SK-N-SH (cell line): ENCODE measurements around the gene SMAD2. TPM values are rescaled to one million over a fixed set of nuclear protein-coding genes. Genes with fewer than 3 reads are reported as not detected.

Experiments
- CTCF ChIA-PET: fragments of 300-600, 350-600 bp; formaldehyde crosslinking; extraction: SDS; loops from one replicate; lab custom pipeline; 2021; lab: Yijun Ruan, JAX
- POLR2A ChIA-PET: fragments of 350-600 bp; sonication (Branson Sonifier 250); formaldehyde crosslinking; extraction: SDS; loops from one replicate; lab custom pipeline; 2020; ENCODE audit warnings: antibody characterized with exemption, inconsistent platforms; lab: Yijun Ruan, JAX
- DNase-seq: peaks from one replicate; pipeline ENCODE4 v3.0.0; 2012
- H2AFZ ChIP-seq: fragments of 200-600 bp; sonication (generic); 2 replicates; pipeline ENCODE4 v1.8.1; 2016; ENCODE audit warnings: antibody characterized with exemption, mild to moderate bottlenecking, low read depth
- H3F3A ChIP-seq: fragments of 200-600 bp; sonication (generic); replicated peaks from 2 replicates; pipeline ENCODE3; 2016; ENCODE audit warnings: antibody characterized with exemption, mild to moderate bottlenecking; ENCODE audit not compliant: insufficient read depth
- H3K27ac ChIP-seq, 2 experiments: fragments of 200-500 bp in 1 of 2; fragments of 200-600 bp in 1 of 2; sonication (Bioruptor generic) in 1 of 2; sonication (generic), shearing (Covaris generic) in 1 of 2; 2 replicates each; pipeline versions ENCODE4 v1.5.1 to v1.6.1; 2014 to 2016; ENCODE audit warnings: low read depth in 2 of 2, inconsistent platforms in 1 of 2, low read length in 1 of 2, mild to moderate bottlenecking in 1 of 2, mixed read lengths in 1 of 2
- H3K27me3 ChIP-seq: fragments of 200-600 bp; sonication (generic), shearing (Covaris generic); 2 replicates; pipeline ENCODE4 v1.6.1; 2016; ENCODE audit warnings: mixed run types; ENCODE audit not compliant: insufficient read depth
- H3K36me3 ChIP-seq, 2 experiments: fragments of 200-500 bp in 1 of 2; fragments of 200-600 bp in 1 of 2; sonication (Bioruptor generic) in 1 of 2; sonication (generic) in 1 of 2; replicated peaks in 1 of 2; 2 replicates each; pipeline versions ENCODE3 to v1.5.1; 2014 to 2016; ENCODE audit warnings: low read length in 1 of 2, mild to moderate bottlenecking in 1 of 2; ENCODE audit not compliant: insufficient read depth in 2 of 2, control insufficient read depth in 1 of 2
- H3K4me1 ChIP-seq, 2 experiments: fragments of 200-500 bp in 1 of 2; fragments of 200-600 bp in 1 of 2; sonication (Bioruptor generic) in 1 of 2; sonication (generic), shearing (Covaris generic) in 1 of 2; 2 replicates each; pipeline versions ENCODE4 v1.5.1 to v1.6.1; 2014 to 2016; ENCODE audit warnings: low read depth in 1 of 2, low read length in 1 of 2, mixed run types in 1 of 2; ENCODE audit not compliant: insufficient read depth in 2 of 2, control insufficient read depth in 1 of 2
- H3K4me2 ChIP-seq: fragments of 200-600 bp; sonication (generic), shearing (Covaris generic); 2 replicates; pipeline ENCODE4 v1.6.1; 2017; ENCODE audit warnings: mixed run types
- H3K4me3 ChIP-seq, 2 experiments: fragments of 200-500 bp in 1 of 2; fragments of 200-600 bp in 1 of 2; sonication (Bioruptor generic) in 1 of 2; sonication (generic), shearing (Covaris generic) in 1 of 2; 2 replicates each; pipeline versions ENCODE4 v1.5.1 to v1.8.1; 2014 to 2016; ENCODE audit warnings: low read depth in 2 of 2, inconsistent platforms in 1 of 2, low read length in 1 of 2, mild to moderate bottlenecking in 1 of 2, mixed read lengths in 1 of 2, moderate library complexity in 1 of 2
- H3K79me2 ChIP-seq: fragments of 200-600 bp; sonication (generic); 2 replicates; pipeline ENCODE4 v1.8.1; 2017; ENCODE audit warnings: mild to moderate bottlenecking; ENCODE audit not compliant: insufficient read depth
- H3K9ac ChIP-seq: fragments of 200-600 bp; sonication (generic); 2 replicates; pipeline ENCODE4 v1.6.1; 2017; ENCODE audit warnings: mixed run types
- H3K9me2 ChIP-seq: fragments of 200-600 bp; sonication (generic); 2 replicates; pipeline ENCODE4 v1.6.1; 2017; ENCODE audit warnings: mixed run types
- H3K9me3 ChIP-seq: fragments of 200-600 bp; sonication (generic); 2 replicates; pipeline ENCODE4 v1.6.1; 2017; ENCODE audit warnings: mixed run types, mild to moderate bottlenecking, moderate library complexity
- H4K20me1 ChIP-seq: fragments of 200-600 bp; sonication (generic); 2 replicates; pipeline ENCODE4 v1.6.1; 2017; ENCODE audit warnings: mild to moderate bottlenecking, mixed run types; ENCODE audit not compliant: insufficient read depth
- EZH2phosphoT487 ChIP-seq: fragments of 200-600 bp; sonication (generic); IDR thresholded peaks from 2 replicates; pipeline ENCODE4 v1.6.1; 2017; ENCODE audit warnings: low read depth, mixed run types, mild to moderate bottlenecking, antibody characterized with exemption, moderate library complexity, borderline replicate concordance
- FOXJ3 ChIP-seq: sonication (generic); formaldehyde crosslinking; IDR thresholded peaks from 2 replicates; pipeline ENCODE4 v1.5.1; 2020; ENCODE audit warnings: mild to moderate bottlenecking, missing genetic modification reagents
- FOXM1 ChIP-seq: IDR thresholded peaks from 2 replicates; pipeline ENCODE4 v1.4.0; 2012; ENCODE audit warnings: low read depth, mild to moderate bottlenecking
- GABPA ChIP-seq: IDR thresholded peaks from 2 replicates; pipeline ENCODE4 v1.4.0; 2012; ENCODE audit warnings: low read depth, mild to moderate bottlenecking
- GATA2 ChIP-seq: sonication (generic); formaldehyde crosslinking; IDR thresholded peaks from 2 replicates; pipeline ENCODE4 v1.5.0; 2020; ENCODE audit warnings: mild to moderate bottlenecking, missing genetic modification reagents
- MAX ChIP-seq: IDR thresholded peaks from 2 replicates; pipeline ENCODE4 v1.4.0; 2012; ENCODE audit warnings: low read depth
- MEF2A ChIP-seq: IDR thresholded peaks from 2 replicates; pipeline ENCODE4 v1.4.0; 2012; ENCODE audit warnings: low read depth, borderline replicate concordance
- MXI1 ChIP-seq: IDR thresholded peaks from 2 replicates; pipeline ENCODE4 v1.6.1; 2012; ENCODE audit warnings: mild to moderate bottlenecking, low read depth, low read length, improper control_type of control experiment
- POLR2AphosphoS5 ChIP-seq: IDR thresholded peaks from 2 replicates; pipeline ENCODE4 v1.6.1; 2012; ENCODE audit warnings: low read depth, low read length
- RCOR1 ChIP-seq: fragments of 150-350 bp; IDR thresholded peaks from 2 replicates; pipeline ENCODE4 v1.6.1; 2017; ENCODE audit warnings: antibody characterized with exemption, low read length
- RXRA ChIP-seq: IDR thresholded peaks from 2 replicates; pipeline ENCODE4 v1.4.0; 2012; ENCODE audit warnings: low read depth, mild to moderate bottlenecking, borderline replicate concordance
- SIN3A ChIP-seq: IDR thresholded peaks from 2 replicates; pipeline ENCODE4 v1.6.1; 2012; ENCODE audit warnings: low read depth, mild to moderate bottlenecking, low read length, moderate library complexity, borderline replicate concordance
- TCF12 ChIP-seq: IDR thresholded peaks from 2 replicates; pipeline ENCODE4 v1.4.0; 2012
- YY1 ChIP-seq: IDR thresholded peaks from 2 replicates; pipeline ENCODE4 v1.4.0; 2012; ENCODE audit warnings: low read depth, mild to moderate bottlenecking
- WGBS: methylation state at CpG from one replicate; pipeline ENCODE4 v1.1.6; 2017; ENCODE audit warnings: low lambda C conversion rate; 5-methylcytosine and 5-hydroxymethylcytosine counted together
- polyA plus RNA-seq, 3 experiments: library from polyadenylated mRNA; depleted of rRNA; stranded (reverse); fragments of >200 nt; gene quantifications; 2 replicates each; pipeline ENCODE4 v1.2.3, GENCODE V29; 2012
- TF ChIP-seq, protein P1 (sequence below): fragments of 150-350 bp; IDR thresholded peaks from 2 replicates; pipeline ENCODE4 v1.6.1; 2016; ENCODE audit warnings: mild to moderate bottlenecking, low read depth, low read length
- TF ChIP-seq, protein P2 (sequence below): IDR thresholded peaks from 2 replicates; pipeline ENCODE4 v1.6.1; 2012; ENCODE audit warnings: mild to moderate bottlenecking, low read depth, low read length, moderate library complexity

Gene SMAD2
- polyA plus RNA-seq, 1 of the 3 experiments (the other 2 are of a cell fraction), result 36.3 TPM

- peaks cover 0 to 5% of the 10 kb centered on the region in 2 experiments; a peak in 1 of 4 replicates for H3K4me1 ChIP-seq
- H3K27ac ChIP-seq, result no peak overlapping the region; a peak in 1 of 4 replicates
- H3K36me3 ChIP-seq, result peaks cover 64 to 67% of the 10 kb centered on the region in 2 experiments
- CTCF ChIA-PET, result no interaction called here
- H3K9me3 ChIP-seq, result no peaks in the 10 kb centered on the region
- WGBS, result 94% methylated on average over 3 of the region's 3 CpGs
- H3K27me3 ChIP-seq, result no peaks in the 10 kb centered on the region
- H3K79me2 ChIP-seq, result peaks cover 11% of the 10 kb centered on the region
- DNase-seq, result no peak
- TF ChIP-seq RCOR1, result no peak
- TF ChIP-seq TCF12, result no peak
- TF ChIP-seq EZH2phosphoT487, result no peak
- no peak for TF ChIP-seq GATA2 (CRISPR knock-in tag)
- TF ChIP-seq, protein P1, sequence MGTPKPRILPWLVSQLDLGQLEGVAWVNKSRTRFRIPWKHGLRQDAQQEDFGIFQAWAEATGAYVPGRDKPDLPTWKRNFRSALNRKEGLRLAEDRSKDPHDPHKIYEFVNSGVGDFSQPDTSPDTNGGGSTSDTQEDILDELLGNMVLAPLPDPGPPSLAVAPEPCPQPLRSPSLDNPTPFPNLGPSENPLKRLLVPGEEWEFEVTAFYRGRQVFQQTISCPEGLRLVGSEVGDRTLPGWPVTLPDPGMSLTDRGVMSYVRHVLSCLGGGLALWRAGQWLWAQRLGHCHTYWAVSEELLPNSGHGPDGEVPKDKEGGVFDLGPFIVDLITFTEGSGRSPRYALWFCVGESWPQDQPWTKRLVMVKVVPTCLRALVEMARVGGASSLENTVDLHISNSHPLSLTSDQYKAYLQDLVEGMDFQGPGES, result no peak
- no peak for TF ChIP-seq SIN3A
- TF ChIP-seq, protein P2, sequence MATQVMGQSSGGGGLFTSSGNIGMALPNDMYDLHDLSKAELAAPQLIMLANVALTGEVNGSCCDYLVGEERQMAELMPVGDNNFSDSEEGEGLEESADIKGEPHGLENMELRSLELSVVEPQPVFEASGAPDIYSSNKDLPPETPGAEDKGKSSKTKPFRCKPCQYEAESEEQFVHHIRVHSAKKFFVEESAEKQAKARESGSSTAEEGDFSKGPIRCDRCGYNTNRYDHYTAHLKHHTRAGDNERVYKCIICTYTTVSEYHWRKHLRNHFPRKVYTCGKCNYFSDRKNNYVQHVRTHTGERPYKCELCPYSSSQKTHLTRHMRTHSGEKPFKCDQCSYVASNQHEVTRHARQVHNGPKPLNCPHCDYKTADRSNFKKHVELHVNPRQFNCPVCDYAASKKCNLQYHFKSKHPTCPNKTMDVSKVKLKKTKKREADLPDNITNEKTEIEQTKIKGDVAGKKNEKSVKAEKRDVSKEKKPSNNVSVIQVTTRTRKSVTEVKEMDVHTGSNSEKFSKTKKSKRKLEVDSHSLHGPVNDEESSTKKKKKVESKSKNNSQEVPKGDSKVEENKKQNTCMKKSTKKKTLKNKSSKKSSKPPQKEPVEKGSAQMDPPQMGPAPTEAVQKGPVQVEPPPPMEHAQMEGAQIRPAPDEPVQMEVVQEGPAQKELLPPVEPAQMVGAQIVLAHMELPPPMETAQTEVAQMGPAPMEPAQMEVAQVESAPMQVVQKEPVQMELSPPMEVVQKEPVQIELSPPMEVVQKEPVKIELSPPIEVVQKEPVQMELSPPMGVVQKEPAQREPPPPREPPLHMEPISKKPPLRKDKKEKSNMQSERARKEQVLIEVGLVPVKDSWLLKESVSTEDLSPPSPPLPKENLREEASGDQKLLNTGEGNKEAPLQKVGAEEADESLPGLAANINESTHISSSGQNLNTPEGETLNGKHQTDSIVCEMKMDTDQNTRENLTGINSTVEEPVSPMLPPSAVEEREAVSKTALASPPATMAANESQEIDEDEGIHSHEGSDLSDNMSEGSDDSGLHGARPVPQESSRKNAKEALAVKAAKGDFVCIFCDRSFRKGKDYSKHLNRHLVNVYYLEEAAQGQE, result no peak
- no peak for TF ChIP-seq YY1
- TF ChIP-seq MXI1, result no peak
- no peak for TF ChIP-seq RXRA
- no peak for TF ChIP-seq POLR2AphosphoS5
- no peak for TF ChIP-seq GABPA
- TF ChIP-seq FOXJ3 (CRISPR knock-in tag), result no peak
- no peak for TF ChIP-seq MEF2A
- TF ChIP-seq FOXM1, result no peak
- no peak for TF ChIP-seq MAX
- peaks cover 4% of the 10 kb centered on the region for H3F3A ChIP-seq
- H2AFZ ChIP-seq, result no peak overlapping the region
- no peak overlapping the region for H3K4me2 ChIP-seq
- POLR2A ChIA-PET, result no interaction called here
- no peaks in the 10 kb centered on the region for H3K9me2 ChIP-seq
- no peak overlapping the region for H3K9ac ChIP-seq
- H4K20me1 ChIP-seq, result no peaks in the 10 kb centered on the region
- H3K4me3 ChIP-seq, result no peak overlapping the region
These were observed 65.3 kb downstream of the SMAD2 start for GRCh38 chr18:47865183-47865582.
